Esophagus muscularis mucosa (tissue), 4 donors: Measurements from ENCODE around the gene CRYL1.

ENCODE experiments used
- CTCF ChIP-seq, 3 experiments: fragments of 200-600 bp in 2 of 3; fragments of 450-650 bp in 1 of 3; sonication (generic) in 2 of 3; IDR thresholded peaks; one replicate each; pipeline ENCODE4 v1.5.1; 2017 to 2019; ENCODE audit warnings: antibody characterized with exemption in 3 of 3, mild to moderate bottlenecking in 2 of 3, moderate library complexity in 1 of 3
- EP300 ChIP-seq: sonication (generic); formaldehyde crosslinking; IDR thresholded peaks from one replicate; pipeline ENCODE4 v1.6.1; 2017; ENCODE audit warnings: antibody characterized with exemption
- POLR2A ChIP-seq: fragments of 450-650 bp; IDR thresholded peaks from one replicate; pipeline ENCODE4 v1.6.1; 2017; ENCODE audit warnings: antibody characterized with exemption, moderate library complexity, mild to moderate bottlenecking, low read depth

DNA sequence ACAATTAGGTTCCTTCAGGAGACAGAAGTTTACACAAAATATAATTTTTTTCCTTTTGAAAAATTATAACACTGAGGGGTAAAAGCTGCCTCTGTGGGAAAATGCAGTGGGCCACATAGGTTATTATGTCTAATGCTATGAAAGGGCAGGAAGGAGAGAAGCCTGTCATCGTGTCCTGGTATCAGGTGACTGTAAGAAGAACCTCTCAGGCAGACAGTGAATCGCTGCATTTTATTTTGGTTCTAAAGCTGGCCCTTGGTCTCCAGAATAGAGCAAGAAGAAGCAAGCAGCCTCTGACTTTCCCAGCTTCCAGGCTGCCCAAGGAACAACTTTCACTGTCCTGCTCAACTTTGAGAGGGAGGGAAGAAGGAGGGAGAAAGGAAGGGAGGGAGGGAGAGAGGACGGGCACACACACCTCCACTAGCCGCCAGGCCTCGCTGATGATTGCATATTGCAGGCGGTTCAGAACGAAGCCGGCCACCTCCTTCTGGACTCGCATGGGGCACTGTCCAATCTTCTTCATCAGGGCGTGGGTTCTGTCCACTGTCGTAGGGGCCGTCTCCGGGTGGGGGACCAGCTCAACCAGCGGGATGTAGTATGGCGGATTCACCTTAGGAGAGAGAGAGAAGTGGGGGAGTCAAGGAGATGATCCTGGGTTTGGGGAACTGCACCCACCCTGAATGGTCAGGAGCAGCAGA lies 93.8 kb downstream of the CRYL1 start:
- no peak for TF ChIP-seq CTCF (IDR thresholded peaks at IDR 0.05)
- TF ChIP-seq EP300: no peak
- no peak for TF ChIP-seq POLR2A
